Endothelial cell of umbilical vein (primary cell): ENCODE results near the gene PKNOX2.

Source experiments
- EZH2 ChIP-seq: IDR thresholded peaks from 2 replicates; pipeline ENCODE4 v1.6.1; 2012; ENCODE audit warnings: borderline replicate concordance, low read depth, mild to moderate bottlenecking, moderate library complexity, low read length, inconsistent platforms; ENCODE audit not compliant: severe bottlenecking
- GATA2 ChIP-seq: IDR thresholded peaks from 2 replicates; pipeline ENCODE4 v1.7.0; 2011; ENCODE audit warnings: low read depth, mild to moderate bottlenecking, moderate library complexity, mixed read lengths, low read length; ENCODE audit not compliant: insufficient read length, insufficient read depth
- JUN ChIP-seq: IDR thresholded peaks from 2 replicates; pipeline ENCODE4 v1.6.1; 2011; ENCODE audit warnings: borderline replicate concordance, low read depth; ENCODE audit not compliant: insufficient read length, insufficient read depth
- MYC ChIP-seq: IDR thresholded peaks from one replicate; pipeline ENCODE4 v1.6.1; 2011; ENCODE audit warnings: mild to moderate bottlenecking, low read depth, low read length
- POLR2A ChIP-seq: IDR thresholded peaks from 2 replicates; pipeline ENCODE4 v1.6.1; 2012; ENCODE audit warnings: low read depth, mild to moderate bottlenecking, control low read depth, low read length
- POLR2AphosphoS5 ChIP-seq: IDR thresholded peaks from 2 replicates; pipeline ENCODE4 v1.6.1; 2012; ENCODE audit warnings: low read depth, mild to moderate bottlenecking, control low read depth, low read length, moderate library complexity; ENCODE audit not compliant: insufficient read depth
- TF ChIP-seq, protein P1 (sequence below), 2 donors: IDR thresholded peaks; 1 replicate in 1 of 2; 2 replicates in 1 of 2; pipeline ENCODE4 v1.5.1; 2011; ENCODE audit warnings: low read length in 2 of 2, mild to moderate bottlenecking in 2 of 2, moderate library complexity in 2 of 2, control low read depth in 1 of 2, inconsistent platforms in 1 of 2, low read depth in 1 of 2; ENCODE audit not compliant: insufficient read depth in 1 of 2; ENCODE audit errors: extremely low read depth in 1 of 2
- TF ChIP-seq, protein P2 (sequence below): IDR thresholded peaks from 2 replicates; pipeline ENCODE4 v1.6.1; 2011; ENCODE audit not compliant: insufficient read depth, insufficient read length

DNA sequence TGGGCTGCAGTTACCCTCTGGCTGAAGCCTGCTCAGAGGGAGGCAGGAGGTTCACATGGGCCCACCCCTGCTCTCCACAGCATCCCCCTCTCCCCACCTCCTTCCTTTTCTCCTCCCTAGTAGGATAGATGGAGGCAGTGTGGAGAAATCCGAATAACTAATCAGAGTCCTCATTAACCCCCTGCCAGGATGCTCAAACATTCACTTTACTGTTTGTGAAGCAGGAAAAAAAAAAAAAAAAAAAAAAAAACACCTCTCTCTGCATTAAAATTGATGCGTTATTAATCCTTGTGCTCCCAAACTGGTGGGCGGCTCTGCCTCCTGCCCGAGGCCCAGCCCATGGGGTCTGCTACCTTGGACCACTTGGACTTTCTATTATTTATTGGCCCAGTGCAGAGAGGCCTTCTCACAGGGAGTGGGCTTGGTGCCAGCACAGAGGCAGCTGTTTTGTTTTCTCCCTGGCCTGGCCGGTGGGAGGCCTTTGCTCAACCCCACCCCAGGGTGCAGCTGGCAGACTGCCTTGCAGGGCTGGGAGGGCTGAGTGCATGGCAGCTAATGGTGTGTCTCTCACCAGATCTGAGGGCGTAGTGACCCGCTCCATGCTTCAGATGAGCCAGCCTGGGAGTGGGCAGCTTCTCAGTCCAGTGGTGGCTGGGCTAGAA lies 150.7 kb downstream of the PKNOX2 start:
- TF ChIP-seq, protein P1, sequence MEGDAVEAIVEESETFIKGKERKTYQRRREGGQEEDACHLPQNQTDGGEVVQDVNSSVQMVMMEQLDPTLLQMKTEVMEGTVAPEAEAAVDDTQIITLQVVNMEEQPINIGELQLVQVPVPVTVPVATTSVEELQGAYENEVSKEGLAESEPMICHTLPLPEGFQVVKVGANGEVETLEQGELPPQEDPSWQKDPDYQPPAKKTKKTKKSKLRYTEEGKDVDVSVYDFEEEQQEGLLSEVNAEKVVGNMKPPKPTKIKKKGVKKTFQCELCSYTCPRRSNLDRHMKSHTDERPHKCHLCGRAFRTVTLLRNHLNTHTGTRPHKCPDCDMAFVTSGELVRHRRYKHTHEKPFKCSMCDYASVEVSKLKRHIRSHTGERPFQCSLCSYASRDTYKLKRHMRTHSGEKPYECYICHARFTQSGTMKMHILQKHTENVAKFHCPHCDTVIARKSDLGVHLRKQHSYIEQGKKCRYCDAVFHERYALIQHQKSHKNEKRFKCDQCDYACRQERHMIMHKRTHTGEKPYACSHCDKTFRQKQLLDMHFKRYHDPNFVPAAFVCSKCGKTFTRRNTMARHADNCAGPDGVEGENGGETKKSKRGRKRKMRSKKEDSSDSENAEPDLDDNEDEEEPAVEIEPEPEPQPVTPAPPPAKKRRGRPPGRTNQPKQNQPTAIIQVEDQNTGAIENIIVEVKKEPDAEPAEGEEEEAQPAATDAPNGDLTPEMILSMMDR (IDR thresholded peaks at IDR 0.05; ENCODE audit: extremely low read depth in 1 of 2, insufficient read depth in 1 of 2, low read depth in 1 of 2, low read length in 2 of 2), result no peak
- no peak for TF ChIP-seq JUN
- TF ChIP-seq EZH2, result no peak
- TF ChIP-seq POLR2AphosphoS5, result no peak
- no peak for TF ChIP-seq POLR2A
- TF ChIP-seq, protein P2, sequence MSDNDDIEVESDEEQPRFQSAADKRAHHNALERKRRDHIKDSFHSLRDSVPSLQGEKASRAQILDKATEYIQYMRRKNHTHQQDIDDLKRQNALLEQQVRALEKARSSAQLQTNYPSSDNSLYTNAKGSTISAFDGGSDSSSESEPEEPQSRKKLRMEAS, result no peak
- no peak for TF ChIP-seq MYC
- no peak for TF ChIP-seq GATA2
